Heart right ventricle (tissue), 16 donors: Measurements from ENCODE around the gene SPHK2. TPM values are rescaled to one million over a fixed set of nuclear protein-coding genes. Genes with fewer than 3 reads are reported as not detected.
A peak's percentile ranks its signal among the peaks of the same experiment; 100 is the strongest.

Experiments used
- ATAC-seq, 8 donors: fragments of 200-7000 bp; cut with Tn5 transposase; one replicate each; pipeline ENCODE4 v1.9.1; 2020; ENCODE audit warnings: mild to moderate bottlenecking in 8 of 8, moderate library complexity in 8 of 8, moderate number of reproducible peaks in 1 of 8
- DNase-seq, 2 donors: peaks; one replicate each; pipeline ENCODE4 v3.0.0-alpha.2; 2020
- H3K27ac ChIP-seq, 10 donors: fragments of 200-600 bp; sonication (generic) in 2 of 10; one replicate each; pipeline versions ENCODE4 v1.5.0 to v1.8.0; 2020 to 2022; ENCODE audit warnings: mild to moderate bottlenecking in 3 of 10
- H3K27me3 ChIP-seq, 7 donors: fragments of 200-600 bp; one replicate each; pipeline ENCODE4 v1.8.0; 2021 to 2022; ENCODE audit warnings: mild to moderate bottlenecking in 2 of 7
- H3K36me3 ChIP-seq, 9 donors: fragments of 200-600 bp; sonication (generic) in 1 of 9; one replicate each; pipeline versions ENCODE4 v1.5.0 to v1.8.0; 2020 to 2022; ENCODE audit warnings: mild to moderate bottlenecking in 2 of 9
- H3K4me1 ChIP-seq, 9 donors: fragments of 200-600 bp; sonication (generic) in 1 of 9; one replicate each; pipeline versions ENCODE4 v1.5.0 to v1.8.0; 2020 to 2022; ENCODE audit warnings: mild to moderate bottlenecking in 4 of 9
- H3K4me3 ChIP-seq, 10 donors: fragments of 200-600 bp; sonication (generic) in 2 of 10; one replicate each; pipeline versions ENCODE4 v1.5.0 to v1.8.0; 2020 to 2022; ENCODE audit warnings: mild to moderate bottlenecking in 7 of 10, moderate library complexity in 2 of 10
- H3K9me3 ChIP-seq, 11 donors: fragments of 200-600 bp in 10 of 11; sonication (generic) in 2 of 11; one replicate each; pipeline versions ENCODE4 v1.5.0 to v1.8.0; 2013 to 2022; ENCODE audit warnings: mild to moderate bottlenecking in 2 of 11, control low read depth in 1 of 11, moderate library complexity in 1 of 11
- CTCF ChIP-seq, 9 donors: fragments of 200-600 bp; sonication (generic) in 2 of 9; IDR thresholded peaks; one replicate each; pipeline versions ENCODE4 v1.5.0 to v1.8.0; 2021 to 2022; ENCODE audit warnings: antibody characterized with exemption in 9 of 9, mild to moderate bottlenecking in 5 of 9, moderate library complexity in 1 of 9
- WGBS, 2 donors: extraction: QIAGEN DNeasy Blood & Tissue Kit; methylation state at CpG; one replicate each; pipeline ENCODE4 v1.1.7; 2013; ENCODE audit warnings: inconsistent platforms in 1 of 2; 5-methylcytosine and 5-hydroxymethylcytosine counted together
- intact Hi-C, 10 donors: fragments of 100-400 bp; cut with DNase I; formaldehyde crosslinking; loops; one replicate each; pipeline versions ENCODE4 v1.11.1 to v1.14.2; 2022
- polyA plus RNA-seq, 2 donors: library from polyadenylated mRNA; stranded (reverse); fragments of 200-250 nt; gene quantifications; one replicate each; pipeline ENCODE4 v1.2.3, GENCODE V29; 2013
- total RNA-seq, 10 donors: library from RNA; stranded (reverse); fragmentation: NEBNext Ultra II Directional in 3 of 10; extraction: Animal tissue kit (Norgen Biotek cat#: 25700) in 3 of 10; gene quantifications; one replicate each; pipeline versions ENCODE4 v1.2.1 to v1.2.4, GENCODE V29; 2021 to 2023
- donor health status: Arrhythmogenic right ventricular cardiomyopathy.
- donor health status: ischemic (EF 13 %, LVEDD 7.1; RV severe dilation, severe dysfunction).
- donor health status: healthy with polysubstance abuse.
- donor health status: DM: no; HTN: yes; CAD: no.
- donor health status: DM: no; HTN: no; CAD: no.
- donor health status: ischemic (EF 25% LVEDD 6.9; RV normal size, moderate dysfunction).
- donor health status: ischemic (EF 25% LVEDD 5.7; RV mildly dilated, moderate dysfunction).
- donor health status: healthy.
- donor health status: DM: yes; HTN: yes; CAD: no.
- donor health status: Ischemic cardiomyopathy.
- donor health status: ischemic (EF 35%, LVEDD 5.7; RV mildly dilated, moderate dysfunction).
- donor health status: nonischemic (EF 11% LVEDD 7.7; RV severe dilation, severe dysfunction).
- donor health status: DM: yes; HTN: yes; CAD: no.
- donor health status: PGD.
- donor health status: ischemic (EF 29% LVEDD 5.4; RV normal size, mild dysfunction).
- donor health status: nonischemic (EF 23%, LVEDD 6.1; RV moderate dilation, normal function).

SPHK2 gene
- total and polyA plus RNA-seq, 12 donors: 5.7 to 15.9 (median 8.2) TPM

- H3K36me3 ChIP-seq: peaks cover 0 to 4% (median 0%) of the 10 kb centered on the region in 9 donors
- H3K4me3 ChIP-seq: peak overlapping the region in 9 of 10 donors; percentile 60 to 92 (median 76)
- no peaks in the 10 kb centered on the region for H3K9me3 ChIP-seq
- ATAC-seq: peak; percentile 36 to 65 (median 54)
- DNase-seq: peak; percentile 72 to 92
- peak overlapping the region; percentile 90 to 98 (median 96) for H3K27ac ChIP-seq
- peaks cover 18 to 48% (median 32%) of the 10 kb centered on the region in 9 donors for H3K4me1 ChIP-seq
- peak in 1 of 9 donors; percentile 8 for TF ChIP-seq CTCF (IDR thresholded peaks at IDR 0.05)
- WGBS, 2 donors: 9 to 10% methylated on average over 29 of the region's 29 CpGs
- H3K27me3 ChIP-seq: no peaks in the 10 kb centered on the region
- intact Hi-C loops: loop anchor here in 3 of 10 donors (5.0 to 10.0 kb wide), 2 partner anchors 327 to 519 kb away; partner anchors contain the start of genes FTL (in 2 of the 3), HRC (in 1 of the 3) and TRPM4 (in 1 of the 3)
These were observed 18.9 kb downstream of the SPHK2 start for GRCh38 chr19:48637948-48638830.

GRCh38 chr19:48638831-48639381 lies 19.6 kb downstream of the SPHK2 start:
- Histone ChIP-seq H3K36me3 (no peaks in the 10 kb centered on the region), H3K4me1 (peaks cover 11 to 41% (median 25%) of the 10 kb centered on the region in 9 donors), H3K27ac (peak overlapping the region in 9 of 10 donors; percentile 90 to 98 (median 96)), H3K4me3 (peak overlapping the region in 7 of 10 donors; percentile 21 to 92 (median 81)), H3K9me3 (no peaks in the 10 kb centered on the region), H3K27me3 (no peaks in the 10 kb centered on the region)
- no peak for TF ChIP-seq CTCF (IDR thresholded peaks at IDR 0.05)
- WGBS, 2 donors: 76 to 79% methylated on average over 16 of the region's 16 CpGs
- DNase-seq: peak in 1 of 2 donors; percentile 29
- no peak for ATAC-seq
- intact Hi-C loops: loop anchor here in 3 of 10 donors (5.0 to 10.0 kb wide), 2 partner anchors 326 to 518 kb away; partner anchors contain the start of genes FTL (in 2 of the 3), HRC (in 1 of the 3) and TRPM4 (in 1 of the 3)

GRCh38 chr19:48639483-48640375 lies 20.4 kb downstream of the SPHK2 start:
- H3K4me1 ChIP-seq: peaks cover 6 to 33% (median 19%) of the 10 kb centered on the region in 9 donors
- intact Hi-C loops: loop anchor here in 8 of 10 donors (5.0 to 10.0 kb wide), 6 partner anchors 95 to 518 kb away; partner anchors contain the start of genes FTL (in 4 of the 8), HSD17B14 (in 2 of the 8), BAX (in 1 of the 8) and HRC (in 1 of the 8)
- no peak overlapping the region for H3K27ac ChIP-seq
- H3K4me3 ChIP-seq: no peak overlapping the region
- no peaks in the 10 kb centered on the region for H3K36me3 ChIP-seq
- DNase-seq: peak in 1 of 2 donors; percentile 26
- WGBS, 2 donors: 59 to 67% methylated on average over 33 of the region's 33 CpGs
- no peaks in the 10 kb centered on the region for H3K9me3 ChIP-seq
- ATAC-seq: no peak
- no peak for TF ChIP-seq CTCF (IDR thresholded peaks at IDR 0.05)
- no peaks in the 10 kb centered on the region for H3K27me3 ChIP-seq
